HEK293 (cell line): ENCODE data around the gene CNTN4.

ENCODE experiments used
- CTCF ChIP-seq: fragments of 450-650 bp; formaldehyde crosslinking; IDR thresholded peaks from 2 replicates; pipeline ENCODE4 v1.5.1; 2016; ENCODE audit warnings: missing biosample characterization, missing genetic modification characterization
- PATZ1 ChIP-seq: fragments of 450-650 bp; formaldehyde crosslinking; IDR thresholded peaks from 2 replicates; pipeline ENCODE4 v1.5.1; 2016; ENCODE audit warnings: missing biosample characterization, missing genetic modification characterization
- TCF7L2 ChIP-seq: IDR thresholded peaks from 2 replicates; pipeline ENCODE4 v1.6.1; 2011; ENCODE audit warnings: low read depth, mild to moderate bottlenecking, inconsistent platforms, low read length, moderate library complexity, borderline replicate concordance
- ZNF132 ChIP-seq: fragments of 450-650 bp; formaldehyde crosslinking; IDR thresholded peaks from 2 replicates; pipeline ENCODE4 v1.5.1; 2017; ENCODE audit warnings: missing biosample characterization, missing genetic modification characterization, borderline replicate concordance
- ZNF146 ChIP-seq: fragments of 450-650 bp; formaldehyde crosslinking; IDR thresholded peaks from 2 replicates; pipeline ENCODE4 v1.5.1; 2016; ENCODE audit warnings: missing biosample characterization, missing genetic modification characterization
- ZNF239 ChIP-seq: fragments of 450-650 bp; formaldehyde crosslinking; IDR thresholded peaks from 2 replicates; pipeline ENCODE4 v1.5.1; 2016; ENCODE audit warnings: missing biosample characterization, missing genetic modification characterization
- ZNF350 ChIP-seq: fragments of 450-650 bp; formaldehyde crosslinking; IDR thresholded peaks from 2 replicates; pipeline ENCODE4 v1.5.0; 2017; ENCODE audit warnings: missing biosample characterization, mild to moderate bottlenecking, missing genetic modification characterization
- ZNF792 ChIP-seq: fragments of 450-650 bp; formaldehyde crosslinking; IDR thresholded peaks from 2 replicates; pipeline ENCODE4 v1.5.1; 2016; ENCODE audit warnings: missing biosample characterization, missing genetic modification characterization

- TF ChIP-seq PATZ1 (no peak), ZNF792 (tag by site-specific recombination) (no peak), ZNF132 (tag by site-specific recombination) (no peak), ZNF239 (tag by site-specific recombination) (no peak), ZNF146 (tag by site-specific recombination) (no peak), TCF7L2 (no peak), CTCF (tag by site-specific recombination) (no peak), ZNF350 (tag by site-specific recombination) (no peak)
These were observed 799.2 kb downstream of the CNTN4 start for GRCh38 chr3:2897821-2898220.
